ENCODE data around the gene CAMSAP2.

DNA sequence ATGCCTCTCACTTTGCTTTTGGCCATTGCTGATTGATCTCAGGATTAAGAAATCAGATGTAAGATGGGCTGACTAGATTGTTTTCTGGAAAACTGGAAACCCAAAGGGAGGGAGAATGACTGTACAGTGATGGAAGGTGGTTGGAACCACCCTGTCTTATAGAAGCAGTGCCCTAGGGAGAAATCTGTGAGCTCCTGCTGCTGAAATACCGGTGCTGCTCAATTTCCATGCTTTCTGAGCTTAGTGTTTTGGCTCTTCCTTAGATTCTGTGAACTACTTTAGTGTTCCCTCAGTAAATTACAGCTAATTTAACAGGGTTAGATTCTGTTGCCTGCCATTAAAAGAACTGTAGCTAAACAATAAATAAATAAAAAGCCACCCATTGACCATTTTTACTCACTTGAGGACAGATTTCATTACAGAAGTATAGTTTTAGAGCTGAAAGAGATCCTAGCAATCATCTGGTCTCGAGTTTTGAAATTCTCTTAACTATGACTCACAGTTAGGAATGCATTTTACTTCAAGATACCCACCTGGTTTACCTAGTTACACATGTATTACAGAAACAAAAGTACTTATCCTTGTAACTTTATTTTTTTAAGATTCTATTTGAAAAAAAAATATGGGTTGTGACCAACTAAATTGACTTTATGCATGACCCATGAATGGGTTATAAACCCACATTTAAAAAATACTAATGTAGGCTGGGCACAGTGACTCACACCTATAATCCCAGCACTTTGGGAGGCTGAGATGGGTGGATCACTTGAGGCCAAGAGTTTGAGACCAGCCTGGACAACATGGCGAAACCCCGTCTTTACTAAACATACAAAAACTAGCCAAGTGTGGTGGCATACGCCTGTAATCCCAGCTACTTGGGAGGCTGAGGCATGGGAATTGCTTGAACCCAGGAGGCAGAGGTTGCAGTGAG is 33.2 kb downstream of the CAMSAP2 start:
- TF ChIP-seq, protein P1, sequence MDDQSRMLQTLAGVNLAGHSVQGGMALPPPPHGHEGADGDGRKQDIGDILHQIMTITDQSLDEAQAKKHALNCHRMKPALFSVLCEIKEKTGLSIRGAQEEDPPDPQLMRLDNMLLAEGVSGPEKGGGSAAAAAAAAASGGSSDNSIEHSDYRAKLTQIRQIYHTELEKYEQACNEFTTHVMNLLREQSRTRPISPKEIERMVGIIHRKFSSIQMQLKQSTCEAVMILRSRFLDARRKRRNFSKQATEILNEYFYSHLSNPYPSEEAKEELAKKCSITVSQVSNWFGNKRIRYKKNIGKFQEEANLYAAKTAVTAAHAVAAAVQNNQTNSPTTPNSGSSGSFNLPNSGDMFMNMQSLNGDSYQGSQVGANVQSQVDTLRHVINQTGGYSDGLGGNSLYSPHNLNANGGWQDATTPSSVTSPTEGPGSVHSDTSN (IDR thresholded peaks at IDR 0.05), result no peak
- TF ChIP-seq GABPA (IDR thresholded peaks at IDR 0.05; ENCODE audit: low read depth) (no peak), MXI1 (IDR thresholded peaks at IDR 0.05; ENCODE audit: low read depth, low read length) (no peak), EP300 (IDR thresholded peaks at IDR 0.05; ENCODE audit: borderline replicate concordance in 1 of 2, low read depth in 1 of 2, low read length in 1 of 2) (no peak), YY1 (IDR thresholded peaks at IDR 0.05; ENCODE audit: low read depth) (no peak), TAF1 (IDR thresholded peaks at IDR 0.05; ENCODE audit: borderline replicate concordance, low read depth, low read length) (no peak), POLR2AphosphoS5 (IDR thresholded peaks at IDR 0.05; ENCODE audit: low read depth, low read length) (no peak), EZH2phosphoT487 (IDR thresholded peaks at IDR 0.05; ENCODE audit: borderline replicate concordance, low read depth) (no peak), TCF12 (IDR thresholded peaks at IDR 0.05) (no peak), JUND (IDR thresholded peaks at IDR 0.05) (no peak)
- TF ChIP-seq, protein P2, sequence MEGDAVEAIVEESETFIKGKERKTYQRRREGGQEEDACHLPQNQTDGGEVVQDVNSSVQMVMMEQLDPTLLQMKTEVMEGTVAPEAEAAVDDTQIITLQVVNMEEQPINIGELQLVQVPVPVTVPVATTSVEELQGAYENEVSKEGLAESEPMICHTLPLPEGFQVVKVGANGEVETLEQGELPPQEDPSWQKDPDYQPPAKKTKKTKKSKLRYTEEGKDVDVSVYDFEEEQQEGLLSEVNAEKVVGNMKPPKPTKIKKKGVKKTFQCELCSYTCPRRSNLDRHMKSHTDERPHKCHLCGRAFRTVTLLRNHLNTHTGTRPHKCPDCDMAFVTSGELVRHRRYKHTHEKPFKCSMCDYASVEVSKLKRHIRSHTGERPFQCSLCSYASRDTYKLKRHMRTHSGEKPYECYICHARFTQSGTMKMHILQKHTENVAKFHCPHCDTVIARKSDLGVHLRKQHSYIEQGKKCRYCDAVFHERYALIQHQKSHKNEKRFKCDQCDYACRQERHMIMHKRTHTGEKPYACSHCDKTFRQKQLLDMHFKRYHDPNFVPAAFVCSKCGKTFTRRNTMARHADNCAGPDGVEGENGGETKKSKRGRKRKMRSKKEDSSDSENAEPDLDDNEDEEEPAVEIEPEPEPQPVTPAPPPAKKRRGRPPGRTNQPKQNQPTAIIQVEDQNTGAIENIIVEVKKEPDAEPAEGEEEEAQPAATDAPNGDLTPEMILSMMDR (IDR thresholded peaks at IDR 0.05), result no peak
- TF ChIP-seq, protein P3, sequence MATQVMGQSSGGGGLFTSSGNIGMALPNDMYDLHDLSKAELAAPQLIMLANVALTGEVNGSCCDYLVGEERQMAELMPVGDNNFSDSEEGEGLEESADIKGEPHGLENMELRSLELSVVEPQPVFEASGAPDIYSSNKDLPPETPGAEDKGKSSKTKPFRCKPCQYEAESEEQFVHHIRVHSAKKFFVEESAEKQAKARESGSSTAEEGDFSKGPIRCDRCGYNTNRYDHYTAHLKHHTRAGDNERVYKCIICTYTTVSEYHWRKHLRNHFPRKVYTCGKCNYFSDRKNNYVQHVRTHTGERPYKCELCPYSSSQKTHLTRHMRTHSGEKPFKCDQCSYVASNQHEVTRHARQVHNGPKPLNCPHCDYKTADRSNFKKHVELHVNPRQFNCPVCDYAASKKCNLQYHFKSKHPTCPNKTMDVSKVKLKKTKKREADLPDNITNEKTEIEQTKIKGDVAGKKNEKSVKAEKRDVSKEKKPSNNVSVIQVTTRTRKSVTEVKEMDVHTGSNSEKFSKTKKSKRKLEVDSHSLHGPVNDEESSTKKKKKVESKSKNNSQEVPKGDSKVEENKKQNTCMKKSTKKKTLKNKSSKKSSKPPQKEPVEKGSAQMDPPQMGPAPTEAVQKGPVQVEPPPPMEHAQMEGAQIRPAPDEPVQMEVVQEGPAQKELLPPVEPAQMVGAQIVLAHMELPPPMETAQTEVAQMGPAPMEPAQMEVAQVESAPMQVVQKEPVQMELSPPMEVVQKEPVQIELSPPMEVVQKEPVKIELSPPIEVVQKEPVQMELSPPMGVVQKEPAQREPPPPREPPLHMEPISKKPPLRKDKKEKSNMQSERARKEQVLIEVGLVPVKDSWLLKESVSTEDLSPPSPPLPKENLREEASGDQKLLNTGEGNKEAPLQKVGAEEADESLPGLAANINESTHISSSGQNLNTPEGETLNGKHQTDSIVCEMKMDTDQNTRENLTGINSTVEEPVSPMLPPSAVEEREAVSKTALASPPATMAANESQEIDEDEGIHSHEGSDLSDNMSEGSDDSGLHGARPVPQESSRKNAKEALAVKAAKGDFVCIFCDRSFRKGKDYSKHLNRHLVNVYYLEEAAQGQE (IDR thresholded peaks at IDR 0.05; ENCODE audit: low read depth, low read length), result no peak
